HG03135 (cell line): ENCODE measurements around the gene MECR.
"Not testable (repeated sequence)": the region's sequence is repeated elsewhere in the genome, so short reads cannot be mapped to it uniquely, and the experiment has no call there.

Source experiments
- ATAC-seq: cut with Tn5 transposase; IDR thresholded peaks from one replicate; pipeline ENCODE4 v1.9.1; 2021; ENCODE audit warnings: mild to moderate bottlenecking, moderate library complexity; ENCODE audit not compliant: unreplicated experiment

The MECR gene

DNA sequence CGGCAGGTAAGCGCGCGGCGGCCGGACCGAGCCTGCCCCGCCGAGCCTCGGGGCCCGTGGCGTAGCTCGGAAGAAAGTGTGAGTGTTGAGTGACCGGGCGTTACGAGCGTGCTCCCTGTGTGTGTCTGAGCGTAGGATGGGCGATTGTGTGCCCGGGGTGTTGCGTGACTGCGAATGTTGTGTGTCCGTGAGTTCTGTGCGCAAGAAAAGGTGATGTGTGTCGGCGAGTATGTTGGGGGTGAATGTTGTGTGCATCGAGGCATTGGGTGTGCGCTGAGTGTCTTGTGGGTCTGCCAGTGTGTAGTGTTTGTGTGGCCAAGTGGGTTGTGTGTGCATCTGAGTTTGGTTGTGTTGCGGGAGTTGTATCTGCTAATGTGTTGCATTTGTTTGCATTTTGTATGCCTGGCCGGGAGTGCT is 6.0 kb upstream of the MECR start:
- ATAC-seq = no peak

DNA sequence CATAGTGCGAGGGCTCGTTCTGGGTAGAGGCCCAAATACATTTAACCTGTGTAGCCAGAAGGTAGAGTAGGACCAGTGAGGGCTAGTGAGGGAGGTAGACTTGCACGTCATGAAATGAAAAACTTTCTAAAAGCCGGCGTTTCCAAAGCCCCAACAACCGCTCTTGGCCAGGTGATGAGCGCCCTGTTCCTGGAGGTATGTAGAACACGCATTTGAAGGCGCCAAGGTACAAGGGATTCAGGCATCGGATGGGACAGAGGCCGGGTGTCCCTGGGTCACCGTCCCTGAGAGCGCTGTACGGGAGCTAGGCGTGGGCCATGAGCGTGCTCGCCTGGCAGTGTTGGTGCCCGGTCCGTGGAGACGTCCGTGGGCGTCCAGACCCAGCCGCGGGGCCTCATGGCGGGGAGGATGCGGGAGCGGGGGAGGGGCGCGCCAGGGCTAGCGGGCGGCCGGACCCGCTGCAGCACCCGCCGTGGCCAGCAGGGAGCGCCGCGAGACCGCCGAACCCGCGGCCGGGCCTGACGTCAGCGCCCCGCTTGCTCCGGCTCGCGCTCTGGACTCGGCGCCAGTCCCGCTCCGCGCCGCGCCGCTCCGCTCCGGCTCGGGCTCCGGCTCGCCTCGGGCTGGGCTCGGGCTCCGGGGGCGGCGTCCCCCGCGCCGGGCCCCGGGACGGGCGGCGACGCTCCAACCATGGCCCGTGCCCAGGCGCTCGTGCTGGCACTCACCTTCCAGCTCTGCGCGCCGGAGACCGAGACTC is 5.4 kb upstream of the MECR start, which contains the start of gene PTPRU:
TSS of gene PTPRU (plus strand) at position 568 of the 757 bp plus-strand sequence. CDS start at position 691, 123 bp downstream.
- peak; percentile 72 for ATAC-seq

DNA sequence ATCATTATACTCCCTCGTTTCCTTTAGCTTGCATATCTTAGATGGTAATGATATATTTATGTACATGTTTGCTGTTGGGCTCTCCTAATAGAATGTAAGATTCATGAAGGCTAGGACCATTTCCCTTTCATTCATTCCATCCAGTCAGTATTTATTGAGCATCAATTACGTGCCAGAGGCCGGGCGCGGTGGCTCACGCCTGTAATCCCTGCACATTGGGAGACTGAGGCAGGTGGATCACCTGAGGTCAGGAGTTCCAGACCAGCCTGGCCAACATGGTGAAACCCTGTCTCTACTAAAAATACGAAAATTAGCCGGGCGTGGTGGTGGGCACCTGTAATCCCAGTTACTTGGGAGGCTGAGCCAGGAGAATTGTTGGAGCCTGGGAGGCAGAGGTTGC is 4.1 kb upstream of the MECR start:
- ATAC-seq = not testable (repeated sequence)

DNA sequence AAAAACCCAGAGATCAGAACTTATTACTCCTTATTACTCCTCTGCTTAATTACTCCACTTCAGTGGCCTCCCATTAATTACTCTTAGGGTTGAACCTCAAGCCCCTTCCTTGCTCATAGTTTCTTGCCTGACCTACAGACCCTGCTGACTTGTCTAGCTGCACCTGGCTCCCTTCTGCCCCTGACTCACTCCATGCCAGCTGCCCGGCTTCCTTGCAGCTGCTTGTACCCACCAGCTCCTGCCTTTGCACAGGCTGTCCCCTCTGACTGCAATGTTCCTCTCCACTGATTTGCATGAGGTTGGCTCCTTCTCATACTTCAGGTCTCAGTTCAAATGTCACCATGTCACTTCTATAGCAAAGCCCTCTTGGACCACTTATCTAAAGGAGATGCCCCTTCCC is 3.7 kb upstream of the MECR start:
- no peak for ATAC-seq

DNA sequence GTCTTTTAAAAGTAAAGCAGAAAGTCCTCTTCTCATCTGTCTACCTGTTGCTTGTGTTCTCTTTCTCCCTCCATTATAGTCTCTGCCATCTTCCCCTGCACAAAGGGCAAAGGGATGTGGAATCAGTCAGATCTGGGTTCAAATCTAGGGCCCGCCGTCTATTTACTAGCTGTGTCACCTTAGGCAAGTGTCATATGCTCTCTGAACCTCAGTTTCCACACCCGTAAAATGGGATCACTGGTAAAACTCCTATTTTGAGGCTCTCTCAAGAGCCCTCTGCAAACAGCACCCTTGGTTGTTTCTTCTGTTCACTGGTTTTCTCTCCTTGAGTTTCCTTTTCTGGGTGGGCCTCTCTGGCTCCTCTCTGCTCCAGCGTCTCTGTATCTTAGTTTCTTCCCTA is 3.0 kb upstream of the MECR start:
- ATAC-seq = no peak

DNA sequence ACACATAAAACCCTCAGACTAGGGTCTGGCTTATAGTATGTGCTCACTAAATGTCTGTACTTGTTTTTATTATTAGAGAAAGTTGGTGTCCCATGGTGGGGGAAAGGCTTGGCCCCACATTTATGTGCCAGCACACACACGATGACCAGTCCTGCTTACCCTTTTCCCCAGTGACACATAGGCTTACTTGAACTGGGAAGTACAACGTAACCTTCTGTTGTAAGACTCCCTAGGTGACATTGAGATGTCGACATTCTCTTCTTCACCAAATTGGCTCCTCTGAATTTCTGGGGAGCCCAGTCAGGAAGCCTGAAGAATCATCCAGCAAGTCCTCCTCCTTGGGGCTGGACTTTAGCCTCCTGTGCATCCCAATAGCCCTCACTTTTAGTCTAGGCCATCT is 1.7 kb upstream of the MECR start:
- no peak for ATAC-seq

DNA sequence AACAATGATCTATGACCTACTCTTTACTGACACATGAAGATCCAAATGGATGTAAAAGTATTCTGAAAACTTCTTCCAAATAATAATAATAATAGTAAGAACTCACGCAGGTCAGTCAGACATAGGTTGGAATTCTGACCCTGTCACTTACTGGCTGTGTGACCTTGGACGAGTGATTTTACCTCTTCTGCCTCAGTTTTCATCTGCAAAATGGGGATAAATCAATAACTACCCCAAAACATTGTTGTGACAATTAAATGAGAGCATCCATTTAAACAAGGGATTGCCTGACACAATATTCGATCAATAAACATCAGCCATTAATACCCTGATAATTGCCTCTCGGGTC is 556 bp downstream of the MECR start:
- ATAC-seq = no peak

DNA sequence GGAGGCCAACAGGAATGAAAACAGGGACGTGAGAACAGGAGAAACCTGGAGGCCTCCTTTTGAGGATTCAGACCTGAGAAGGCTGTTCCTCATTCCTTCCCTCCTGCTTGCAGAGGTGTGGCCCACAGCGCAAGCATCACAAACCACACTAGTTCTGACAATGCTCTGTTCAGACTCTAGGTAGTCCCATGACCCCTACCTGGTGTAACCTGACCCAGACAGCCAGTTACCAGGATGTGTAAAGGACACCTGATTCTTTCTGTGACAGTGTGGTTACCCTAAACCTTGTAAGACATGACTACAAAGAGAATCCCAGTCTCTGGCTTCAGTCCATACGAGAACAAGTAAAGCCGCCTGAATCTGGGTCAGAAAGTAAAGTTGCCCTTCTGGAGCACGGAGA is 3.2 kb downstream of the MECR start:
- ATAC-seq = no peak

DNA sequence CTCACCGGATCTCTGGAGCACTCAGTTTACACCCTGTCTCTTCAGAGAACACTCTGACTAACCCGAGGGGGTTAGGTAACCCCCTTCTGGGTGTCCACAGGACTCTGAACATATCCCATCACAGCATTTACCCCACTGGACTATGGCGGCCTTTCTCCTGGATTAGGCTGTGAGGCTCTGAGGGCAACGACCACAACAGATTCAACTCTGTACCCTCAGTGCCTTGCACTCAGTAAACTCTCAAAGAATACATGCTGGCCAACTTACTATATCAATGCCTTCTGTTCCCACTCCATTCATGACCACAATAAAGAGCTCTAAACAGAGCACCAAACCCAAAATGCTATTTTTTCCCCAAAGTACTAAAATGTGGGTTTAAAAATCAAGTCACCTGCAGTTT is 5.4 kb downstream of the MECR start:
- no peak for ATAC-seq

DNA sequence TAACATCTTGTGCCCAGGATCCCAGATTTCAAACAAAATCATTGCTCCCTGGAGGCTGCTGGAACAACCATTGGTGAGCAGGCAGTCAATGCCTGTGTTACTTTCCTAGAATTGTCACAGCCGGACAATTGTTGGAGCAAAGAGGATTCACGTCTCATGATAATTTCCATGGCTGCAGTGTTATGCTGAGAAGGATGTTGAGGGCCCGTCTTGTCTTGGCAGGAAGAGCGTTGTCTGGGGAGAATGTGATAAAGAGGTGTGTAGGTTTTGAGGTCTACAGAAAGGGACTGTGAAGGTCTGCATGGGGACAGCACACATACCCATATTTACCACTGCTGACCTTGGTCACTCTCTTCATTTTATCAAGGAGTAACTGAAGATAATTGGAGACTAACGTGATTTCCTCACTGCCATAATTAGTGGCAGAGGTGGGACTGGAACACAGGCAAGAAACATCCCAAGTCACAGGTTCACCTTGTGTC is 6.3 kb downstream of the MECR start:
- no peak for ATAC-seq

DNA sequence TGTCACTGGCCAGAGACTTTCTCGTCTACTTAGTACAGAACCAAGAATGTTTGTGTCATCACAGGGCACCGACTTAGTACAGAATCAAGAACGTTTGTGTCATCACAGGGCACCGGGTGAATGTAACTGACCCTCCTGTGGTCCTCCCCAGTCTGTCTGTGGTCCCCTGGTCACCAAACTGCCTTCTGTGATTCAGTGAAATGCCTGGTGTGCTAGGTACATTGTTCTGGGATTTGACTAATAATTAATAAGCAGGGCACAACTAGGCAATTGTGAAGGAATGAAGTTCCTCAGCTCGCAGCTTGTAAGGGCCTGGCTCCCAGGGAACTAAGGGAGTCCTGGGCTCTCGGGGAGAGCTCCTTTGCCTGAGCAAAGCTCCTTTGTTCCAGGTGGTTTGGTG is 7.2 kb downstream of the MECR start:
- no peak for ATAC-seq

DNA sequence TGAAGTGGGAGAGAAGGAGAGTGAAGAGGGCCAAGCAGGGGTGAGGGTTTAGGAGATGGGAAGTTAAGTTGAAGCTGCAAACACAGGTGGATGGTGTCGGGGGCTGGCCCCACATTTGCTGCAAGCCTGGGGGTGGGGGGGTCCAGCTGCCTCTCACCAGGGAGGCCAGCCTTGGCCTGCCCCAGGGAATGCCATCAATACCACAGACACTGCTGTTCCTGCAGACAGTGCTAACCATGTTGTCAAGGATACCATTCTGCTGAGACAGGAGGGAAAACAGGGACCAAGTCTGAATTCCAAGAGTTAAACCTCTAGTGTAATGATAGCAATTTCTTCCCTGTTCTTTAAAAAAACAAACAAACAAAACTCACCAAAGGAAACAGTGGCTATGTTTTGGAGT is 8.0 kb downstream of the MECR start:
- ATAC-seq = no peak

DNA sequence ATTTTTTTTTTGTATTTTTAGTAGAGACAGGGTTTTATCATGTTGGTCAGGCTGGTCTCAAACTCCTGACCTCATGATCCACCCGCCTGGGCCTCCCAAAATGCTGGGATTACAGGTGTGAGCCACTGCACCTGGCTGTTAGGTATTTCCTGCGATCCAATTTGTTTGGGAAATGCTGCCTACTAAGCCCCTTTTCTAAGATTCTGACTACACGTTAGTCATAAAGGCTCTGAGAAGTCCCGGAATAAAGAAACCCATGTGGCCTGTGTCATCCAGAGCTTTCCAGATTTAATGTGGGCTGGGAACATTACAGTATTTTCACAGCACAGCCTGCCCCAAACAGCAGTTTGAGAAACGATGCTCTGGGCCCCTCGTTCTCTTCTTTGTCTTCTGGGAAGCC is 8.5 kb downstream of the MECR start:
- not testable (repeated sequence) for ATAC-seq

DNA sequence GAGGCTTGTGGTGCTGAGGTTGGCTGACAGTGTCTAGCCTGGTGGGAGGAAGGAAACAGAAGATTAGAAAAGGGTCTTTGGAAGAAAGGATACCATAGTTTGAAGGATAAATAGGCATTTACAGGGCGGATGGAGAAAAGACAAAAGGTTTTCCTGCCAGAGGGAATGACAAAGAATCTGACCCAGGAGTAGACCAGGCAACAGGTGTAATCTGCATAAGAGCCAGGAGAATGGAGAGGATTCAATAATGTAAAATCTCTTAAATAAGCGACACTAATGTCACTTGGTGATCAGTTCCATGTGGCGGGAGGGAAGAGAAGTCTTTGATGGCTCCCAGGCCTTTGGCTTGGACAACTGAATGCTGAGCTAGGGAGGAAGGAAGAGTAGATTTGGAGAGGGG is 9.4 kb downstream of the MECR start:
- ATAC-seq = no peak

DNA sequence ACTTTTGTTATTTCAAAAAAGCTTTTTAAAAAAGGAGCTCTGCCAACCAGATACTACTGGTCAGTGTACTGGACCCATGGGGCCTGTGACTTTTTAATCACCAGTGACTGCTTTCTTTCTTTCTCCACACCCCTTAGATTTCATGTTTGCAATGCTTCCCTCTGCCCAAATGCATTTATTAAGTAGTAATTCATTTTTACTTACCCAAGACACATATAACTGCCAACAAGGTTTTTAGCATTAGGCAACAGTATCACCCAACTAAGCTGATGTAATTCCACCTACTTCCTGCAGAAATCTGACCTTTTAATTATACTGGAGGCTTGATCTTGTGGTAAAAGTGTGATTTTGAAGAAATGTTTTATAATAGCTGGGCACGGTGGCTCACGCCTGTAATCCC is 12.5 kb downstream of the MECR start:
- ATAC-seq = no peak

DNA sequence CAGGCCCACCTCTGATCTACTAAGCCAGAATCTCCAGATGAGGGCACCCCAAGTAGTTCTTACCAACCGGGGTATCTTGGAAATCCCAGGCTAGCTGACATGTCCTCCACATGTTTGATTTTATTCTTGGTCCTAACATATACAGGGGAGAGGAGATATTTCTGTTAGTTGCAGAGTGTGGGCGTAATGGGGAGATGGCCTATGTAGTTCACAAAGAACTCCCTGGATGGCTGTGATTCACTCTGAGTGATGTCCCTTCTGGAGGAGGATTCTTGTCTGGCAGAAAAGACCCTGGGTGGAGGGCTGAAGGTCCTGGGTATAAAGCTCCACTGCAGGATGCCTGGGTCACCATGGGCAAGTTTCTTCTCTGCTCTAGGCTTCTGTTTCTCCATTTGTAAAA is 13.1 kb downstream of the MECR start:
- ATAC-seq = no peak

DNA sequence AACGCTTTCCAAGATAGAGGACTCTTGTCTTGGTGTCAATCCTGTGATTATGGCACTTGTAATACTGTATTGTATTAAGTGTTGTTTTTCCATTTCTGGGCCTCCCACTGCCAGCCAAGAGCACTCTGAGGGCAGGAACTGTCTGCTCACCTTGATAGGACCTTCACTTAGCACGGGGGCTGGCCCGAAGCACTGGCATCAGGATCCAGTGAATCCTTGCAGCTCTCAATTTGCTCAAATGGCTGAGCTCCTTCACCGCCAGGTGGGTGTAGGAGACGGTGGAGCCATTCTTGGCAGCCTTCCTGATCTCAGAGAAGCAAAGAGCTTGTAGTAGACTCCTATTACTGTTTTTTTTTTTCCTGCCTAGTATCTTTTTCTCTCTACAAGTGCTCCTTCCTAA is 17.7 kb downstream of the MECR start:
- no peak for ATAC-seq

DNA sequence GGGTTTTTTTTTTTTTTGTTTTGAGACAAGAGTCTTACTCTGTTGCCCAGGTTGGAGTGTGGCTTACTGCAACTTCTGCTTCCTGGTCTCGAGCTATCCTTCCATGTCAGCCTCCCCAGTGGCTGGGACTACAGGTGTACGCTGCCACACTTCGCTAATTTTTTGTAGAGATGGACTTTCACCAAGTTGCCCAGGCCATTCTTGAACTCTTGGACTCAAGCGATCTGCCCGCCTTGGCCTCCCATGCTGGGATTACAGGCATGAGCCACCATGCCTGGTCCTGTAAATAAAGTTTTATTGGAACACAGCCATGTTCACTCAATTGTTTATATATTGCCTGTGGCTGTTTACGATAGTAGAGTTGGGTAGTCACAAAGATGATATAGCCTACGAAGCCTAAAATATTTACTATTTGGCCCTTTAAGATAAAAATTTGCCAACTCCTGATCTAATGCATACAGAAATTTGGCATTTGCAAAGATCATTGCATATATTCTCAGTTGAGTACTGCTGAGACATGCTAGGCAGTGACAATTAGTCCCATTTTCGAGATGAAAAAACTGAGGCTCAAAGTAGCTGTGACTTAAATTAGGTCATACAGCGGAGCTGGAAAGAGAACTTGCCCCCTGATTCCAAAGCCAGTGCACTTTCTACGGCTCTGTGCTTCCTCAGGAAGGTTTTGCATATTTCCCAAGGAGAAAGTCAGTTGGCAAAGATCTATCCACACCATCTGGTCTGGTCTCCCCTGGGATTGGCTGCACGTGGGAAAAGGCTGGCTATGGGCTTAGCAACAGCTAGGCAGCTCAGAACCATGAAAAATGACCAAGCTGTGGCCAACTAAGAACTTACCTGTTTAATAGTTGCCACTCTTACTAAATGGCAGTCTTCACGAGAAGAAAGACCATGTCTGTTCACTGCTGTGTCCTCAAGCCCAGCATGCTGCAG is 19.4 kb downstream of the MECR start:
- no peak for ATAC-seq

DNA sequence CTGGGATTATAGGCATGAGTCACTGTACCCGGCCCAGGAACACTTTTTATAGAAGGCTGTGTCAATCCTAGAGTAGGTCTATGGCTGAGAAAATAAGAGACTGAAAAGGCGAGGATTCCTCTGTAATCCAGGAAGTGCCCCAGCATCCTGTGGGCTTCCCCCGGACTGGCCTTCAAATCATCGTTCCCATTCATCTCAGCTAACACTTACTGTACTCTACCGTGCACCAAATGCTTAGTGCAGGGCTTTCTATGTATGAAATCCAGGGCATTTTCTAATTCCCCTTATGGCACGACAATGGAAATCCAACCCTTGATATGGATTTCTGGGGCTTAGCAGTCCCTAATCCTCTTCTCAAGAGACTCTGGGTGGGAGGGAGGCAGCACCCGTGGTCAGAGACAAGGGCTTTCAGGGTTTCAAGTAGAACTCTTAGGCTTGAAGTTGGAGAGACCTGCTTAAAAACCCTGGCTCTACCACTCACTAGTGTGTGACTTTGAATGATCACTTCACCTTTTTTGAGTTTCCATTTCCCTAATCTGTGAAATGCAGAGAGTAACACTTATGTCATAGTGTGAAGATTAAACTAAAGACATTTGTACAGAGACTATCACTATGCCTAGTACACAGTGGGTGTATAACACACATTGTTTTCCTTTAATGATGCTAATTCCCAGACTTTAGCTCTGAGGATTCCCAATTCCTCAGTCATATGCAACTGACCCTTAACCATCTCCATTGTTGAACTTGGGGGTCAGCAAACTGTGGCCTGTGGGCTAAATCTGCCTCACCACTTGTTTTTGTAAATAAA is 20.3 kb downstream of the MECR start:
- ATAC-seq = no peak

DNA sequence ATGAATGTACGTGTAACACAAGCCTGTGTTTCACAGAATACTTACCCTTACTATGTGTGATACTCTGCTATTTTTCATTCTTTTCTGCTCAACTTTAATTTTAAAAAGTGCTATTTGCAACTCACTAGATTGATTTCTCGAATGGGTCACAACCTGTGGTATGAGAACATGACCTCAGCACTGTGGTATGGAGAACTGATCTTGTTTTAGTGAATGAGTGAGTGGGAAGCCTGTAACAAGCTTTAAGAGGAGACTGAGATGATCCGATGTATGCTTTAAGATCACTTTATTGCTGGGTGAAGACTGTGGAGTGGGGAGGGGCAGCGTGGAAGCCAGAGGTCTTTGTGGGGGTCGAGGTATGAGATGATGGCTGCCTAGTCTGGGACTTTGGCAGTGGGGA is 21.6 kb downstream of the MECR start:
- ATAC-seq = no peak

DNA sequence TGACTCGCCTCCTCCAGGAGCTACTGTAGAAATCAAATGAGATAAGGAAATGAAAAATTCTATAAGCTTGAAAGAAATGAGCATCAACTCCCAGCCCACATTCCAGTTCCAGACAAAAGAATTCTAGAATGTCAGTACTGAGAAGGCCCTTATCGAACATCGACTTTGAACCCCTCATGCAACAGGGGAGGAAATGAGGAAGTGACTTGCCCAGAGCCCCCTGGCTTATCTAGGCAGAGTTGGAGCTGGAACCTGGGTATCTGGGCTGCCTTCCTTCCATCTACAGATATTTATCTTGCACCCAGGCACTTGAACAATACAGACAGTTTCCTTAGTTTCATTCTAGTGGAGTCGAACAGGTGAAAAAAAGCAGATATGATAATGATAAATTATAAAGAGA is 22.3 kb downstream of the MECR start:
- no peak for ATAC-seq
